Measurements from ENCODE around the gene IFT20.

IFT20 gene

GRCh38 chr17:28335201-28335958, at the start of gene IFT20, which contains the start of gene TNFAIP1:
TSS of gene IFT20 (minus strand) at chr17:28335472. CDS start at chr17:28331985, 3,487 bp downstream.
TSS of gene TNFAIP1 (plus strand) at chr17:28335761. CDS start at chr17:28339522, 3,761 bp downstream.
- Mint-ChIP-seq H3K4me1 (ENCODE audit: low read depth) (peaks cover 47% of the 10 kb centered on the region), H3K4me3 (peak within 1 kb of the TSS; percentile 94), H3K9me3 (no peaks in the 10 kb centered on the region), H3K27me3 (no peaks in the 10 kb centered on the region), H3K36me3 (ENCODE audit: low read depth) (peaks cover 39% of the 10 kb centered on the region), H3K27ac (peak within 1 kb of the TSS; percentile 94)
- peak; percentile 95 for DNase-seq

GRCh38 chr17:28385037-28385400, 49.7 kb upstream of the IFT20 start:
- Mint-ChIP-seq H3K27me3 (no peaks in the 10 kb centered on the region), H3K4me3 (peak overlapping the region; percentile 87), H3K27ac (peak overlapping the region; percentile 77), H3K36me3 (ENCODE audit: low read depth) (peaks cover 57% of the 10 kb centered on the region), H3K9me3 (no peaks in the 10 kb centered on the region), H3K4me1 (ENCODE audit: low read depth) (peaks cover 29% of the 10 kb centered on the region)
- peak; percentile 57 for DNase-seq

GRCh38 chr17:28384281-28385036, 49.2 kb upstream of the IFT20 start:
- no peaks in the 10 kb centered on the region for H3K27me3 Mint-ChIP-seq
- H3K9me3 Mint-ChIP-seq: no peaks in the 10 kb centered on the region
- peaks cover 53% of the 10 kb centered on the region for H3K36me3 Mint-ChIP-seq (ENCODE audit: low read depth)
- peak; percentile 80 for DNase-seq
- H3K4me1 Mint-ChIP-seq (ENCODE audit: low read depth): peaks cover 29% of the 10 kb centered on the region
- H3K4me3 Mint-ChIP-seq: peak overlapping the region; percentile 87
- H3K27ac Mint-ChIP-seq: peak overlapping the region; percentile 18

- Mint-ChIP-seq H3K36me3 (ENCODE audit: low read depth) (peaks cover 37% of the 10 kb centered on the region), H3K4me1 (ENCODE audit: low read depth) (peaks cover 29% of the 10 kb centered on the region), H3K4me3 (no peak overlapping the region), H3K27ac (no peak overlapping the region), H3K9me3 (no peaks in the 10 kb centered on the region), H3K27me3 (no peaks in the 10 kb centered on the region)
- DNase-seq: peak; percentile 53
These were observed 46.0 kb upstream of the IFT20 start for GRCh38 chr17:28381141-28381825.

- no peak overlapping the region for H3K4me3 Mint-ChIP-seq
- no peaks in the 10 kb centered on the region for H3K27me3 Mint-ChIP-seq
- H3K27ac Mint-ChIP-seq: no peak overlapping the region
- peaks cover 35% of the 10 kb centered on the region for H3K36me3 Mint-ChIP-seq (ENCODE audit: low read depth)
- peaks cover 25% of the 10 kb centered on the region for H3K4me1 Mint-ChIP-seq (ENCODE audit: low read depth)
- no peaks in the 10 kb centered on the region for H3K9me3 Mint-ChIP-seq
- DNase-seq: no peak
These were observed 44.8 kb upstream of the IFT20 start for GRCh38 chr17:28379814-28380801.

GRCh38 chr17:28372945-28373274, 37.6 kb upstream of the IFT20 start:
- Mint-ChIP-seq H3K4me1 (ENCODE audit: low read depth) (peaks cover 24% of the 10 kb centered on the region), H3K4me3 (peak overlapping the region; percentile 84), H3K27ac (peak overlapping the region; percentile 82), H3K27me3 (no peaks in the 10 kb centered on the region), H3K36me3 (ENCODE audit: low read depth) (peaks cover 26% of the 10 kb centered on the region), H3K9me3 (no peaks in the 10 kb centered on the region)
- DNase-seq: no peak

- Mint-ChIP-seq H3K9me3 (no peaks in the 10 kb centered on the region), H3K27ac (peak overlapping the region; percentile 82), H3K27me3 (no peaks in the 10 kb centered on the region), H3K4me3 (peak overlapping the region; percentile 84), H3K36me3 (ENCODE audit: low read depth) (peaks cover 26% of the 10 kb centered on the region), H3K4me1 (ENCODE audit: low read depth) (peaks cover 24% of the 10 kb centered on the region)
- no peak for DNase-seq
These were observed 37.1 kb upstream of the IFT20 start for GRCh38 chr17:28372203-28372944.

GRCh38 chr17:28371245-28372202, 36.3 kb upstream of the IFT20 start, which contains the start of gene SARM1:
TSS of gene SARM1 (plus strand) at chr17:28371694. CDS start at chr17:28372033, 339 bp downstream.
- Mint-ChIP-seq H3K9me3 (no peaks in the 10 kb centered on the region), H3K36me3 (ENCODE audit: low read depth) (peaks cover 24% of the 10 kb centered on the region), H3K4me1 (ENCODE audit: low read depth) (peaks cover 24% of the 10 kb centered on the region), H3K4me3 (peak within 1 kb of the TSS; percentile 87), H3K27me3 (no peaks in the 10 kb centered on the region), H3K27ac (peak within 1 kb of the TSS; percentile 93)
- peak; percentile 91 for DNase-seq

GRCh38 chr17:28370744-28371103, 35.5 kb upstream of the IFT20 start:
- H3K27me3 Mint-ChIP-seq: no peaks in the 10 kb centered on the region
- peak overlapping the region; percentile 93 for H3K27ac Mint-ChIP-seq
- H3K36me3 Mint-ChIP-seq (ENCODE audit: low read depth): peaks cover 27% of the 10 kb centered on the region
- peaks cover 24% of the 10 kb centered on the region for H3K4me1 Mint-ChIP-seq (ENCODE audit: low read depth)
- H3K9me3 Mint-ChIP-seq: no peaks in the 10 kb centered on the region
- DNase-seq: no peak
- H3K4me3 Mint-ChIP-seq: peak overlapping the region; percentile 87

GRCh38 chr17:28370035-28370743, 34.9 kb upstream of the IFT20 start, which contains the start of gene VTN:
TSS of gene VTN (minus strand) at chr17:28370307. CDS start at chr17:28370203, 104 bp downstream.
- H3K4me3 Mint-ChIP-seq: peak within 1 kb of the TSS; percentile 87
- peaks cover 29% of the 10 kb centered on the region for H3K36me3 Mint-ChIP-seq (ENCODE audit: low read depth)
- H3K27me3 Mint-ChIP-seq: no peaks in the 10 kb centered on the region
- no peak for DNase-seq
- no peaks in the 10 kb centered on the region for H3K9me3 Mint-ChIP-seq
- H3K4me1 Mint-ChIP-seq (ENCODE audit: low read depth): peaks cover 24% of the 10 kb centered on the region
- peak within 1 kb of the TSS; percentile 93 for H3K27ac Mint-ChIP-seq

GRCh38 chr17:28369684-28370034, 34.4 kb upstream of the IFT20 start:
- Mint-ChIP-seq H3K27me3 (no peaks in the 10 kb centered on the region), H3K27ac (no peak overlapping the region), H3K4me1 (ENCODE audit: low read depth) (peaks cover 21% of the 10 kb centered on the region), H3K9me3 (no peaks in the 10 kb centered on the region), H3K36me3 (ENCODE audit: low read depth) (peaks cover 27% of the 10 kb centered on the region), H3K4me3 (no peak overlapping the region)
- DNase-seq: no peak

Data from activated T-cell treated with anti-CD3 and anti-CD28 coated beads, Interleukin-2, amount 50 U/mL, for 24 hours (primary cell).